Skeletal muscle cell (primary cell): ENCODE results near the gene BCAS3.

Experiments used
- DNase-seq: peaks from one replicate; pipeline ENCODE4 v3.0.0-alpha.2; 2010; ENCODE audit warnings: low read depth
- H3K4me3 ChIP-seq: 2 replicates; pipeline ENCODE4 v1.5.1; 2011; ENCODE audit warnings: low read depth, mild to moderate bottlenecking, control low read depth, low read length, moderate library complexity

The BCAS3 gene

DNA sequence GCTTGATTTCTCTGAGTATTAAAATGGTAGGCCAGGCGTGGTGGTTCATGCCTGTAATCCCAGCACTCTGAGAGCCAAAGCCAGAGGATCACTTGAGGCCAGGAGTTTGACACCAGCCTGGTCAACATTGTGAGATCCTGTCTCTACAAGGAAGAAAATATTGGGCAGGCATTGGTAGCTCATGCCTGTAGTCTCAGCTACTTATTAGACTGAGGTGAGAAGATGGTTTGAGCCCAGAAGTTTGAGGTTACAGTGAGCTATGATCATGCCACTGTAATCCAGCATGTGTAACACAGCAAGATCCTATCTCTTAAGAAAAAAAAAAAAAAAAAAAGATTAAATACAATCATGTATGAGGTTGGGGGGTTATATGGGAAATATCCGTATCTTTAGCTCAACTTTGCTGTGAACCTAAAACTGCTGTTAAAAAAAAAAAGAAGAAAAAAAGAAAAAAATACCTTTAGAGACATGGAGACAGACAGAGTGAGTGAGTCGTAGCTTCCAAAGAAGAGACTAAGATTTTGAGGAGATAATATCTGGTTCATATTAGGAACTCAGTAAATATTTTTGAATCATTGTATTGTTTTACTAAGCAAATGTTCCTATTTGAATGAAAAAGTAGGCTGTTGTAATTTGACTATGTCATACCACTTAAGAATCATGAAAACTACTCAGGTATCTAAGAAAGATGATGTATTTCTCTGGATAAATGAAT is 396.3 kb downstream of the BCAS3 start:
- DNase-seq = no peak
- H3K4me3 ChIP-seq = no peak overlapping the region

DNA sequence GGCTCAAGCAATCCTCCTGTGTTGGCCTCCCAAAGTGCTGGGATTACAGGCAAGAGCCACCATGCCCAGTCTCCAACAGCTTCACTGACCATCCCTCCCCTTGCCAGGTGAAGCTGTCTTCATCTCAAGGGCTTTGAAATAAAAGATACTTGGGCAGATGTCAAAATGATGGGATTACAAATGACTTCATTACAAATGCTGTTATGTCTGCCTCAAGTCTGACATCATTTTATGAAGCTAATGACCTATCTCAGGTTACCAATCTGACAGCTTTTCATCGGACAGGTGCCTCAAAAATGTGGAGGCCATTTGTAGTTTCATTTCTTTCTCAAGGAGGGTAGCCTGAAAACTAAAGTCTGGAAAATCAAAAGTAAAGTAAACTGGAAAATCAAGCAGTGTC is 398.3 kb downstream of the BCAS3 start:
- no peak overlapping the region for H3K4me3 ChIP-seq
- DNase-seq = no peak

DNA sequence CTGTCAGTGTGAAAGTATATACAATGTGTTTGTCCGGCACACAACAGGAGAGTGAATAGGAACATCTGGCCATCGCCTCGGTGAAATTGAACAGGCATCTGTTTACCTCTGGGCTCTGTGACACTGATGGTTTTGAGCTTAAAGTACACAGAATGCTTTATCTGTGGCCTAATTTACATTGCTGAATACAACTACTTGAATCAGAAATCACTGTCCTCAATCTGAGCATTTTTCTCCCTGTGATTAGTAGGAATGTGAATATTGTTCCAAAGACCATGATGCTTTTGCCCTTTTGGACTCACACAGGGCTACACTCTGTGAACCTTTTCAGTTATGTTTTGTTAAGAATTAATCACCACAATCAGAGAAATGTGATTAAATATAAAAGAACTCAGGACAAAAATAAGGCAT is 399.0 kb downstream of the BCAS3 start:
- H3K4me3 ChIP-seq = no peak overlapping the region
- DNase-seq = no peak

DNA sequence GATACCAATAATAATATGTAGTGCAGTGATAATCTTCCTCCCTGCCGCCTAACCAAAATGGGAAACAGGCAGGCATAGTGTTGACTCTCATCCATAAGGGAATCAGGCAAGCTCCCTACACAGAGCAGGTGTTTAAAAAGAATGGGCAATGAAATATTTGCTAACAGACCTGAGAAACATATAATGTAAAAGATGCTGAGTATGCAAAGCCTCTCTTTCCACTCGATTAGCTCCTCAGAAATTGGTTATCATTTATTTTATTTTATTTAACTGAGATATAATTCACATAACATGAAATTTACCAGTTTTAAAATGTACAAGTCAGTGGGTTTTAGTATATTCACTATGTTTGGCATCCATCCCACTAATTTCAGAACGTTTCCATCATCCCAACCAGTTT is 404.3 kb downstream of the BCAS3 start:
- H3K4me3 ChIP-seq = no peak overlapping the region
- no peak for DNase-seq

DNA sequence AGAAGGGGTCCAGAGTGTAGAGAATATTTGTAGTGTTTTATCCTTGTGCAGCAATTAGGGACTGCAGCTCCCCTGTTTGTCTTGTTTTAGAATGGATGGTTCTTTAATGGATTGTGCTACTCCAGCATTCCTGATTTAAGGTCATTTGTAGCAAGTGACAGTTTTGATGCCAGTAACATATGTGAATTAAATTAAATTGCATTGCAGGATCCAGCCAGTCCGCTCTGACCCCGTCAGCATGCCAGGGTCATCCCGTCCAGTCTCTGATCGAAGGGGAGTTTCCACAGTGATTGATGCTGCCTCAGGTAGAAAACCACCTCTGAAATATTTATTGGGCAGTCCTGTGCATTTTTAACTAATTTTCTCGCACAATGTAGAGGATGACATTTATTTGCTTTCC is 406.6 kb downstream of the BCAS3 start:
- H3K4me3 ChIP-seq = no peak overlapping the region
- no peak for DNase-seq

DNA sequence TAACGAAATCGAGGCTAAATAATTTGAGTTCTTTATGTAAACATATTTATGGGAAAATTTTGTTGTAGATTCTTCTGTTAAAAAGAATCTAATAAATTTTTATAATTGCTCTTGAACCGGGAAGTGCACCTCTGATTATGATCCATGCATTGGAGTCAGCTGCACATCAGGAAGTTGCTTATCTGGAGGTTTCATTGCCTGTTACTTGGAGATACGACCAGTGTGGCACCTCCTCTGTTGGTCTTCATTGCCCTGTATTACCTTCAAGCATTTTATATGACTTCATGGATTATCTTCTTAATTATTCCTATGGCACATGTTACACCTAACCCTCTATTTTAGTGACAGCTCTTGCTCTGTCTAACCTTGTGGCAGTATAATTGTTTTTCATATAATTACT is 409.4 kb downstream of the BCAS3 start:
- H3K4me3 ChIP-seq = no peak overlapping the region
- no peak for DNase-seq

DNA sequence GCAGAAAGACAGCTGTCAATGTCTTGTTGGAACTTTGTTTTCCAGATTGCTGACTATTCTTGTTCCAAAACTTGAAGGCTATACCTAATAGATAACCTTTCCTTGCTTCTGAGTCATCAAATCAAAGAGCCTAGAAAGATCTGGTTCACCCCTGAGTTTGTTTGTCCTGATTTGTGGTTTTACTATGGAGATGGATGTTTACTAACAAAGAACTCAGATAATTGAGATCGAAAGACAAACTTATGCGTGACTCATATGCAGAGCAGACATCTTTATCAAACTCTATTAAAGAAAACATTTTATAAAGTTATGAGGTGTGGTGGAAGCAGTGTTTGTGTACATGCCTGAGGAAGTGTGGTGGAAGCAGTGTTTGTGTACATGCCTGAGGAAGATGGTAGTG is 410.9 kb downstream of the BCAS3 start:
- no peak for DNase-seq

DNA sequence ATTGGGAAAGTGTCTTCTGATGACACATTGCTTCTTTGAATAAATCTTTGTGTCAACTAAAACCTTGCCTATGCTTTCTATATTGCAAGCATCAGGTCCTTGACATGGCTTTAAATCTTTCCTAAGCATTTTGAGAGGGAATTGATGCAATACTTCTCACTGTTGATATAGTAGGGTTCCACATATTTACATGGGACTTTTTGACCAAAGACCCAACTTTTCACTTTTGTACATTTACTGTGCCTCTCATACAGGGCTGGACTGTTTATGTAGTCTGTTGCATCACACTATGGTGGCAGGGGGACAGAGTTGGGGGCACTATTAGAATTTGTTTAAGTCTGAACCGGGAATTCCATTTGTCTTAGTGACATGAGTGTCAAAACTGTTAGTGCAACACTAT is 413.4 kb downstream of the BCAS3 start:
- no peak overlapping the region for H3K4me3 ChIP-seq
- no peak for DNase-seq

More for the DNA sequence above, 410.9 kb downstream of the BCAS3 start:
- H3K4me3 ChIP-seq = no peak overlapping the region

DNA sequence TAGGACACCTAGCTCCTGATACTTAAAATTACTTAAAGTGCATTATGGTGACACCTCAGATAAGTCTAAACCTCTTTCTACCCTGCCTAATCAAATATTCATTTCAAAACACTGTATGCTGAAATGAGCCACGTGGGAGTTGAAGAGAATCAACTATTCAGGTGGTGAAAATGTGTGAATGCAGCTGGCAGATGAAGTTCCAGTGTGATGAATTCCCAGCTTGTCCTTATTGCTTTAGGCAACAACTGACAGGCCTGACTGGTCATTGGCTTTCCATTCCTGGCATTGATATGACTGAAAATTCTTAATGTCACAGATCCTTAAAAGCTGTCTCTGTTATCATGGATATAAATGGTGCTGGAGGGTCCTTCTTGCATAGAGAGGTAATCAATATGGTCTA is 420.1 kb downstream of the BCAS3 start:
- H3K4me3 ChIP-seq = no peak overlapping the region
- DNase-seq = no peak

DNA sequence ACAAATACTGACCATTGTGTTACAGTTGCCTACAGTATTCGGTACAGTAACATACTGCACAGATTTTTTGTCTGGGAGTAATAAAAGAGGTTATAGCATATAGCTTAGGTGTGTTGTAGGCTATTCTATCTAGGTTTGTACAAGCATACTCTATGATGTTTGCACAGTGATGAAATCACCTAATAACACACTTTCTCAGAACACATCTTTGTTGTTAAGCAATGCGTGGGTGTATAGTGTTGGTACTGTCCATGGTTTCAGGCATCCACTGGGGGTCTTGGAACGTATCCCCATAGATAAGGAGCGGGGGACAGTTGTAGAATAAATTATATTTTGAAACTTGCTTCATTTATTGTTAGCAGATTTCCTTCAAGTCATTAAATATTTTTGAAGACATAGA is 428.7 kb downstream of the BCAS3 start:
- H3K4me3 ChIP-seq = no peak overlapping the region
- no peak for DNase-seq

DNA sequence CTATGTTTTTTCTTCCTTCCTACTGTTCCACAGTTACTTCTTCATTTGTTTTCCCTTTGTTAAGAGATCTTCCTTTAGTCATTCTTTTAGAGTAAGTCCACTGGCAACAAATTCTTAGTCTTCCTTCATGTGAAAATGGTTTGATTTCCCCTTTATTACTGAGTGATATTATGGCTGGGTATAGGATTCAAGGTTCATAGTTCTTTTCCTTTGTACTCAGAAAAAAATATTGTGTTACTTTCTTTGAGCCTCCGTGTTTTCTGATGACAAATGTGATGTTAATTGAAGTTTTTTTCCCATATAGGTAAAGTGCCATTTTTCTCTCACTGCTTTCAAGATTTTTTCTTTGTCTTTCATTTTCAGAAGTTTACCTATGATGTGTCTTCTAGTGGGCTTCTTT is 438.9 kb downstream of the BCAS3 start:
- no peak for DNase-seq

DNA sequence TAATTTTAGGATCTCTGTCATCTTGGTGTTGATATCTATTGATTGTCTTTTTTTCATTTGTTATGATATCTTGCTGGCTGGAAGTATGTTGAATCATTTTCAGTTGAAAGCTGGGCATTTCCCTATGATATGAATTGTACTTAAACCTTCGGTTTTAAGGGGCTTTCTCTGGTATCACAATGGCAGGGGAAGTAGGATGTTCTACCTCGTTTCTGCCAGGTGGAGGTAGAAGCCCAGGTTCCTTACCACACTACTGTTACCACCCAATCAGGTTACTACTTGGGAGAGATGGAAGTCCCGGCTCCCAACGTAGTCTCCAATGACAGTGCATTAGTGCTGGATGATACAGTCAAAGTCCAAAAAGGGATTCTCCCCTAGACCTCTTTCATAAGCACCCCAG is 440.3 kb downstream of the BCAS3 start:
- DNase-seq = no peak
- no peak overlapping the region for H3K4me3 ChIP-seq

More for the DNA sequence above, 438.9 kb downstream of the BCAS3 start:
- no peak overlapping the region for H3K4me3 ChIP-seq

DNA sequence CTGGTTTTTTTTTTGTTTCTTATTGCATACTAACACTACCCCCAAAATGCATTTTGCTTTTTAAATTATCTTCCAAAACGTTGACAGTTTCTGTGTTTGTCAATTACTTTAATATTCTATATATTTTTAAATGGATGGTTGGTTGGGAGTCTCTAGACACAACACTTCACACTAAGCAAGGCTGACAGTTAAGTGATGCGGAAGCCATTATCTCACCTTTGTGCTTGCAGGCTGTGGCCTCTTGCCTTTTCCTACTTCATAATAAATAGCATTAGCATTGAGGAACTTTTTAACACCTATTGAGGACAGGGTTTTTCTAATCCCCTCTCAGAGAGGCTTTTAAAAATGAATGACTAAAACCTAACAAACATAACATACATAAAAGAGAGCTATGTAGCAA is 441.2 kb downstream of the BCAS3 start:
- no peak for DNase-seq
- H3K4me3 ChIP-seq = no peak overlapping the region

DNA sequence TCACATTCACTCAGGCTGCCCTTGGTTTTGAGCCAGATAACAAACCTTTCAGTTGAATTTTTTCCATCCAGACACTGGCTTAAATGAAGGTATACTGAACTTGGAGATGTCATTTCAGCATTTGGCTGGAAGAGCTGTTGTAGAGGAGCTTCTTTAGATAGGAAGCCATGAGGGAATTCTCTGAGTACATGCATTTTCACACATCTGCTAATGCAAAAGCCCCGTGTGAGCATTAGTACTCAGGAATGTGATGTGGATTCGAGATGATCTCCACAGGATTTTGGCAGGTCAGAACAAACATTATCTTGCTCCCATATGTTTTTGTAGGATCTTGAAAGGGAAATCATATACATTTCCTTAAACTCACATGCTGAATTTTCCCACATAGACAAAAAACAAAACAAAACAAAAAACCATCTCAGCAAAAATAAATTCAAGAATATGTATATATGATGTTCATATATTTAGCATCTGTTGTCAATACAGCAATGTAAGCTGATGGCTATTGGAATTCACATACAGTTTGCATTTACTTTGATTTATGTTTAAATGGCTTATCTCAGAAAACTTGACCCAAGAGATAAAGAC is 444.8 kb downstream of the BCAS3 start:
- H3K4me3 ChIP-seq = no peak overlapping the region
- no peak for DNase-seq

DNA sequence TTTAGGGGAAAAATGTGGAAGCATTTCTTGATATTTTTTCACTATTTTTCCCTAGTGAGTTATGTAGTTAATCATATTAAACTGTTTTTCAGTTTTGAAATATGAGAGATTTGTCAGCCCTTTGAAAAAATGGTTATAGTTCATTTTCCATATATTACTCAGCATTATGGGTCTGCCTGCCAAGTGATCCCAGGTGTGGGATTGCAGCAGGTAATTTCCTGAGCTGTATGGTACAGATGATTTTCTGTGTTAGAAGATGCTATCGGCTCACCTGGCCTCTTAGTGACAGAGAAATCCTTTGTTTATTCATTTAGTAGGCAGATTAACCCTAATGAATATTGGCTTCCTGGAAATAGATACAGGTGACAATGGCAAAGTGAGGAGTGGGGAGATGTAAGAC is 446.9 kb downstream of the BCAS3 start:
- H3K4me3 ChIP-seq = no peak overlapping the region
- DNase-seq = no peak

DNA sequence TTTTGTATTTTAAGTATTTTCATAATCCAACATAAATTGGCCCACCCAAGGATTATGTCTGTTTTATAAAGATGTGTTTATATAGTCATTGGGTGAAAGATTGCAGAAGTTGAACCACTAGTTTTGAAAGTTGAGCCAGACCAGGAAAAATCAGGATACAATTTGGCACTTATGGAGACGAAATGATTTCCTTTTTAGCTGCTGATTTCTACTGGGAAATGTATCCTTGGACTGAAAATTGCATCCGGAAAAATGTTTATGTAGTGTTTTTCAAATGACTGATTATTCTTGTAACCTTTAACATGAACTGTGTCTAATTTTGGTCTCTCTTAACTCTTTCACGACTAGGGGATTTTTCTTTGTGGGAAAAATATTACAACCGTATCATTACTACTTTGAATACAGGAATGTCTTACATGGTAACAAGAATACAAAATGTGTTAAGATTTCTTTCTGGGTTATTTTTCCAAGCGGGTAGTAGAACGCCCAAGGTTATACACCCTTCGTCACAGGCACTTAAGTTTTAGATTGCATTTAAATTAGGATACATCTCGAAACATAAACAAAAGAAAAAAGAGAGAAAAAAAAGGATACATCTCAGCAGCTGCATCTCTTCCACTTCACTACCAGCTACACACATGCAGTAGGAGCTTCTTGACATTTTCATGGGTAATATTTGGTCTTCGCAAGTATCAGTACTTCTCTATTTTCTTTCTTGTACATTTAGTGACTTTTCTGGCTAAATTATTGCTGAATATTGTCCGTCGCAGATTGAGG is 449.0 kb downstream of the BCAS3 start:
- H3K4me3 ChIP-seq = no peak overlapping the region
- no peak for DNase-seq

DNA sequence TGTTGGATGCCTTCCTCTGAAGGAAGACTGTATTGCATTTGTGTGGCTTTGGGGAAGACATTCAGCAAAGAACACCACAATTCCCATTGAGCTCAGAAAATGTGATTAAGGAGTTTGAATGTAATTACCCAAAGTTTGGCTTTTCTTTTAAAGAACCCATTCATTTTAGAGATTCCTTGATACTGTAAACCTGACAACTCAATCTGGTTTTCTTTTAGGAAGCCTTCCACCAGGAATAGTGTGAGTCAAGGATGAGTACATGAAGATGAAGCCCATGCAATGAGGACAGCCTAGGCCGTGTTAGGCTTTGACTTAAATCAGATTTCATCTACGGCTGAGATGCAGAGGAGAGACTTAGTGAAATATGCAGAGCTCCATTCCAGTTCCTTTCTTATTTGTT is 450.3 kb downstream of the BCAS3 start:
- no peak overlapping the region for H3K4me3 ChIP-seq
- no peak for DNase-seq

DNA sequence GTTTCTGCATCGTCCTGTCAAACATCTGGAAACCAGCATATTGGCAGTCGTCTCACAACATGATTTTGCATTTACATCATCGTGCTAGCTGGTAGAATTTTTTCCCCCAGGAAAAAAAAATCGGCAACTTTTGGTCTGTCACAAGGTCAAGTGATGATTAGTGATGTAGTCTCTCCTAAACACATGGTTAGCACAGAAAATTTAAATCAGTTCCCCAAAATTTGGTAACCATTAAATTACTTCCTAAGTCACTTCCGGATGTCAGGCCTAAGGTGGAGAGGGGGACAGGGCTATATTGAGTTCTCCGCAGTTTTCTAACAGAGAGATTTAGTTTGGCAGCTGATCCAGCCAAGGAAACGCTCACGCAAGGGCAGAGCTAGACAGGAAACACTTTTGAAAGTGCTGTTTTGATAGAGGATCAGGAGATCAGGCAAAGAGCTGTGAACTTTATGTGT is 451.0 kb downstream of the BCAS3 start:
- peak; percentile 29 for DNase-seq
- H3K4me3 ChIP-seq = no peak overlapping the region

DNA sequence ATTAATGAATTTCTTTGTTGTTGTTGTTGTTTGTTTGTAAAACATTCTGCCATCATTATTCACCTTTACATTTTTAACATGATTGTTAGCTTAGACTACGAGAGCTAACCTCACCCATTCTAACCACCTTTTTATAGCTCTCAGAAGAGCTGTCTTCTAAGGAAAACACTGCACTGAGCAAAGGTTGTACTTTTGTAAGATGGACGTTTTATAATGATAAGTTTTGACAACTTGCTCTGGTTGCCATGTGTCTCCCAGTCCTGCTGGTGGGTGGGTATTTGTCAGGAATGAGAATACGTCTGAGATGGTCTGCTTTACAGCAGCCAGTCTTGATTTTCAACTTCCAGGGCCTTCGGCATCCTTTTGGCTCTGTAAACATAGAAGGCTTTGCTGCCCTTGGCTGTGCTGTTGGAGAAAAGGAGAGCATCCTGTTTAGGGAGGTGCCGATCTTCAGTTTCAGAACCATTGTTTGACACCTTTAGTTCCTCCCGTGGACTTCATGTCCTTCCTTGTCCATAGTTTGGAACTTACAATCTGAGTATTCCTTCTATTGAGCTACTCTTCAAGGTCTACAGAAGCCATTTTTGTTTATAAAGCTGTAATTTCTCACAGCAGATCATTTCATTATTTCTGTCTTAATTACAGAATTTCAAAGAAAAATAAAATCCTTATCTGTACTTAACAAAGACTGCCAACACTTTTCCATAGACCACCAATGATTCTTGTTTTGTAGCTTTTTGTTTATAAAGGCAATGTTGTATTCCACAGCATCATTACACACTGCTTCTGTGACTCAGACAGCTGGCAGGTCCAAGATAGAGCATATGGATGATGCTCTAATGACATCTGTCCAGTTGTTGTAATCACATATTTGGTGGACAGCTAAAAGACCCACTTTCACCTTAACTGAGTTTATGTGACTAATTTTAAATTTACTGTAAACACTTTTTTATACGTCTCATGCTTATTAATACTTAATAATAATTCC is 451.9 kb downstream of the BCAS3 start:
- H3K4me3 ChIP-seq = no peak overlapping the region
- no peak for DNase-seq

DNA sequence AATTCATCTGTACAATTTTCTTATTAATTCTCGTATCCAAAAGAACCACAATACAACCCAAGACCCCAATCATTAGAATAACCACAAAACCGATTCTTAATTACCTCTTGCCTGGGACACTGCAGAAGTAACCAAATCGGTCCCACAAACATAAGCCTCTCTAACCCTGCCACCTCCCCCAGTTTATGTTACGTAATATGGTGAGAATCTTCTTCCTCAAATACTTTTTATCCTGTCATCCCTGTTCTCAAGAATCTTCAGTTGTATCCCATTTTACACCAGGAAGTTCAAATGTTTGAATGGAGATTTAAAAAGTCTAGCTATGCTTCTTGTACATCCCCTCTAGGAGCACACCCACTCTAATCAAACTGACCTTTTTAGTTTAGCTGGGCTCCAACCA is 452.7 kb downstream of the BCAS3 start:
- no peak overlapping the region for H3K4me3 ChIP-seq
- no peak for DNase-seq
